AG10803 (cell line): Measurements from ENCODE around the gene PHLDA3.

Experiments used
- DNase-seq: peaks from one replicate; pipeline ENCODE4 v3.0.0; 2010; ENCODE audit warnings: low read depth
- H3K4me3 ChIP-seq: 2 replicates; pipeline ENCODE4 v1.5.1; 2011; ENCODE audit warnings: mild to moderate bottlenecking, low read length, control low read depth
- CTCF ChIP-seq: conservative IDR thresholded peaks from 2 replicates; pipeline ENCODE4 v1.5.1; 2011; ENCODE audit warnings: mild to moderate bottlenecking, low read length, control low read depth, inconsistent platforms

Gene PHLDA3

GRCh38 chr1:201514466-201514865 is 45.5 kb upstream of the PHLDA3 start:
- H3K4me3 ChIP-seq: no peak overlapping the region
- no peak for DNase-seq
- no peak for TF ChIP-seq CTCF

GRCh38 chr1:201513498-201514243 is 44.7 kb upstream of the PHLDA3 start:
- no peak overlapping the region for H3K4me3 ChIP-seq
- TF ChIP-seq CTCF: no peak
- DNase-seq: no peak

- TF ChIP-seq CTCF: no peak
- no peak overlapping the region for H3K4me3 ChIP-seq
- no peak for DNase-seq
Observed at GRCh38 chr1:201511941-201512539, 43.1 kb upstream of the PHLDA3 start.

GRCh38 chr1:201511396-201511940 is 42.5 kb upstream of the PHLDA3 start:
- no peak for TF ChIP-seq CTCF
- no peak overlapping the region for H3K4me3 ChIP-seq
- no peak for DNase-seq

GRCh38 chr1:201510734-201511133 is 41.7 kb upstream of the PHLDA3 start:
- no peak for TF ChIP-seq CTCF
- DNase-seq: no peak
- H3K4me3 ChIP-seq: no peak overlapping the region

- TF ChIP-seq CTCF: no peak
- DNase-seq: no peak
- no peak overlapping the region for H3K4me3 ChIP-seq
Observed at GRCh38 chr1:201509601-201510374, 40.8 kb upstream of the PHLDA3 start.
